ENCODE results near the gene COLEC12.

Gene COLEC12

GRCh38 chr18:422966-423365 is 77.5 kb downstream of the COLEC12 start:
- Mint-ChIP-seq H3K27me3 (peaks cover 1% of the 10 kb centered on the region), H3K4me3 (no peak overlapping the region), H3K4me1 (ENCODE audit: low read depth) (no peaks in the 10 kb centered on the region), H3K27ac (no peak overlapping the region), H3K9me3 (ENCODE audit: low read depth) (no peaks in the 10 kb centered on the region), H3K36me3 (no peaks in the 10 kb centered on the region)

- Mint-ChIP-seq H3K4me1 (ENCODE audit: low read depth) (no peaks in the 10 kb centered on the region), H3K27me3 (peaks cover 1% of the 10 kb centered on the region), H3K9me3 (ENCODE audit: low read depth) (no peaks in the 10 kb centered on the region), H3K36me3 (no peaks in the 10 kb centered on the region), H3K4me3 (no peak overlapping the region), H3K27ac (no peak overlapping the region)
Observed at GRCh38 chr18:421247-422155, 79.0 kb downstream of the COLEC12 start.

DNA sequence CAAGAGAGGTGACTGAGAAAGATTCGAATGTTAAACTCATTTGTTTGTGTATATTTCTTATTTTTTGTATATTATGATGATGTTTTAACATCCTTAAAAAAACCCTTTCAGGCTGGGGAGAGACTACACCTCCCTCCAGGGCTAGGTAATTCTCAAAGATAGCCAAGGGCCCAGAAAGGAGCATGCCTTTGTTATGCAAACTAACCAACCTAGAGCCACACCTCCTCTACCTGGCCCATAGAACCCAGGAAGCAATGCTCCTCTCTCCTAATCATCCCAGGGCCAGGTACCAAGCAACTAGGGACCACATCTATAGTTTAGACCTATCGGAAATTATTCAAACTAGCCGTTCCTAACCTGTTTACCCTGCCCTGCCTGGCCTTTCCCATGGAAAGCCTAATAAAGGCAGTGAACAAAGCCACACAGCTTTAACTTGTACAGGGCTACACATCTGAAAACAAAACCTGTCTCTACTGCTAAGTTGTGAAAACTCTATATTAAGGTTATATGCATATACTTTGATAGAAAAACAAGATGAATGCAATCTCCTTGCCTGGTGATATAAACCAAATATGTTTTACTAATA is 79.7 kb downstream of the COLEC12 start:
- no peak overlapping the region for H3K27ac Mint-ChIP-seq
- H3K4me3 Mint-ChIP-seq = no peak overlapping the region
- H3K9me3 Mint-ChIP-seq (ENCODE audit: low read depth) = no peaks in the 10 kb centered on the region
- peaks cover 3% of the 10 kb centered on the region for H3K27me3 Mint-ChIP-seq
- H3K4me1 Mint-ChIP-seq (ENCODE audit: low read depth) = peaks cover 2% of the 10 kb centered on the region
- H3K36me3 Mint-ChIP-seq = no peaks in the 10 kb centered on the region

- Mint-ChIP-seq H3K27me3 (peaks cover 3% of the 10 kb centered on the region), H3K36me3 (no peaks in the 10 kb centered on the region), H3K9me3 (ENCODE audit: low read depth) (no peaks in the 10 kb centered on the region), H3K4me3 (no peak overlapping the region), H3K27ac (no peak overlapping the region), H3K4me1 (ENCODE audit: low read depth) (peaks cover 2% of the 10 kb centered on the region)
Observed at GRCh38 chr18:419541-420175, 80.8 kb downstream of the COLEC12 start.

GRCh38 chr18:417495-417894 is 83.0 kb downstream of the COLEC12 start:
- H3K4me1 Mint-ChIP-seq (ENCODE audit: low read depth) = peaks cover 2% of the 10 kb centered on the region
- no peaks in the 10 kb centered on the region for H3K9me3 Mint-ChIP-seq (ENCODE audit: low read depth)
- H3K36me3 Mint-ChIP-seq = no peaks in the 10 kb centered on the region
- H3K27me3 Mint-ChIP-seq = peaks cover 3% of the 10 kb centered on the region
- H3K4me3 Mint-ChIP-seq = no peak overlapping the region
- H3K27ac Mint-ChIP-seq = no peak overlapping the region

DNA sequence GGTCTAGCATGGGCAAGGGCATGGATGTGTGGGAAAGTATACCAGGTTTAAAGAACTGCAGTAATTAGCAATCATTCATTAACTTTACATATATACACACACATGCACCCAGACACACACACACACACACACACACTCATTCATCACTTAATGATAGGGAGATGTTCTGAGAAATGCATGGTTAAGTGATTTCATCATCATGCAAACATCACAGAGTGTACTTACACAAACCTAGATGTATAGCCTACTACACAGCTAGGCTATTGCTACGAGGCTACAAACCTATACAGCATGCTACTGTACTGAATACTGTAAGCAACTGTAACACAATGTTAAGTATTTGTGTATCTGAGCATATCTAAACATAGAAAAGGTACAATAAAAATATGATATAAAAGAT is 83.6 kb downstream of the COLEC12 start:
- Mint-ChIP-seq H3K27me3 (peaks cover 3% of the 10 kb centered on the region), H3K27ac (no peak overlapping the region), H3K9me3 (ENCODE audit: low read depth) (no peaks in the 10 kb centered on the region), H3K4me1 (ENCODE audit: low read depth) (peaks cover 2% of the 10 kb centered on the region), H3K36me3 (no peaks in the 10 kb centered on the region), H3K4me3 (no peak overlapping the region)

GRCh38 chr18:415617-416612 is 84.6 kb downstream of the COLEC12 start:
- Mint-ChIP-seq H3K27ac (no peak overlapping the region), H3K36me3 (no peaks in the 10 kb centered on the region), H3K9me3 (ENCODE audit: low read depth) (no peaks in the 10 kb centered on the region), H3K4me1 (ENCODE audit: low read depth) (peaks cover 2% of the 10 kb centered on the region), H3K4me3 (no peak overlapping the region), H3K27me3 (peaks cover 6% of the 10 kb centered on the region)

DNA sequence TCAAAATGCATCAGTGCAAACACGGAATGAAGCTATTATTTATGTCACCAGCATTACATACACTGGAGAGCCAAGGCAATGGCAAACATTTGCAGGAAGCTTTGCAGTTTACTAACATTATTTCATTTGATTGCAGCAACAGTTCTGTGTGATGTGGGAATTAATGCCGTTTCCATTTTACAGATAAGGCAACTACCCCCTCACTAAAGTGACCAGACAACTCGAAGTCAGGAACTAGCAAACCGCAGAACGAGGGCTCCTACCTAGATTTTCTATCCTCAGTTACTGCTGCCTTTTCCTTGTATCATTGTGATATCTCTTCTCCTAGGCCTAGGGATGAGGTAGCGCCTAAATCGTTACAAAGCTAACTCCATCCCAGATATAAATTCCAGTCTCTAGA is 85.5 kb downstream of the COLEC12 start:
- Mint-ChIP-seq H3K4me3 (no peak overlapping the region), H3K9me3 (ENCODE audit: low read depth) (no peaks in the 10 kb centered on the region), H3K36me3 (no peaks in the 10 kb centered on the region), H3K4me1 (ENCODE audit: low read depth) (peaks cover 2% of the 10 kb centered on the region), H3K27me3 (peaks cover 7% of the 10 kb centered on the region), H3K27ac (no peak overlapping the region)

GRCh38 chr18:413233-413632 is 87.3 kb downstream of the COLEC12 start:
- peaks cover 2% of the 10 kb centered on the region for H3K4me1 Mint-ChIP-seq (ENCODE audit: low read depth)
- no peaks in the 10 kb centered on the region for H3K36me3 Mint-ChIP-seq
- no peaks in the 10 kb centered on the region for H3K9me3 Mint-ChIP-seq (ENCODE audit: low read depth)
- H3K27me3 Mint-ChIP-seq = peaks cover 8% of the 10 kb centered on the region
- H3K4me3 Mint-ChIP-seq = no peak overlapping the region
- no peak overlapping the region for H3K27ac Mint-ChIP-seq

- no peak overlapping the region for H3K4me3 Mint-ChIP-seq
- peaks cover 9% of the 10 kb centered on the region for H3K27me3 Mint-ChIP-seq
- H3K27ac Mint-ChIP-seq = no peak overlapping the region
- H3K4me1 Mint-ChIP-seq (ENCODE audit: low read depth) = no peaks in the 10 kb centered on the region
- peaks cover 2% of the 10 kb centered on the region for H3K36me3 Mint-ChIP-seq
- peaks cover 6% of the 10 kb centered on the region for H3K9me3 Mint-ChIP-seq (ENCODE audit: low read depth)
Observed at GRCh38 chr18:410047-410455, 90.5 kb downstream of the COLEC12 start.

DNA sequence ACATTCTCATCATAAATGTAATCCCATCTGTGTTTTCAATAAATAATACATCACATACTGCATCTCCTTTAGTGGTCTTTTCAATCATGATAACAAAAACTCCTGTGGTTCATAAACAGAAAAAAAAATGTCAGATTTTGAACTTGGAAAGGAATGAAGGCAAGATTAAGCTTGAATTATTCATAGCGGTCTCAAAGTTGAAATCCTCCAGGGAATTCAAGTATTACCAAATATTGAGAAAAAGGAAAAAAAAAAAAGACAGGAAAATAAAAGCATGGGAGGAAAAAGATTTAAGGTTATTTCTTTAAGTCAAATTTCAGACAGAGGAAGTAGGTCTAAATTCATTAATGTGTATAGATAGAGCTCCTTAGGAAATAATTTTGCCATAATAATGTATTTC is 92.1 kb downstream of the COLEC12 start:
- Mint-ChIP-seq H3K27me3 (peaks cover 9% of the 10 kb centered on the region), H3K9me3 (ENCODE audit: low read depth) (peaks cover 8% of the 10 kb centered on the region), H3K4me1 (ENCODE audit: low read depth) (no peaks in the 10 kb centered on the region), H3K4me3 (no peak overlapping the region), H3K27ac (no peak overlapping the region), H3K36me3 (peaks cover 2% of the 10 kb centered on the region)

GRCh38 chr18:407626-408224 is 92.8 kb downstream of the COLEC12 start:
- Mint-ChIP-seq H3K27ac (no peak overlapping the region), H3K27me3 (peaks cover 10% of the 10 kb centered on the region), H3K36me3 (peaks cover 2% of the 10 kb centered on the region), H3K9me3 (ENCODE audit: low read depth) (peaks cover 8% of the 10 kb centered on the region), H3K4me3 (no peak overlapping the region), H3K4me1 (ENCODE audit: low read depth) (no peaks in the 10 kb centered on the region)

DNA sequence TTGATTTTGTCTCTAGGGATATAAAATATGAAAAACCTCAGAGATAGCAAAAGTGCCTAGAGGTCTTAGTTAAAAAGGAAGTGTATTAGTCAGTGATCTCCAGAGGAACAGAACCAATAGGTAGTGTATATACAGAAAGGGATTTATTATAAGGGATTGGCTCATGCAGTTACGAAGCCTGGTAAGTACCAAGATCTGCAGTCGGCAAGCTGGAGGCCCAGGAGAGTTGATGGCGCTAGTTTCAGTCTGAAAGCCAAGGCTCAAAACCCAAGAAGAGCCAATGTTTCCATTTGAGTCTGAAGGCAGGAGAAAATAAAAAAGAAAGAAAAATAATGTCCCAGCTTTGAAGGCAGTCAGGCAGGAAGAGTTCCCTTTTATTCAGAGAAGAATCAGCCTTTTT is 93.3 kb downstream of the COLEC12 start:
- peaks cover 8% of the 10 kb centered on the region for H3K9me3 Mint-ChIP-seq (ENCODE audit: low read depth)
- H3K4me1 Mint-ChIP-seq (ENCODE audit: low read depth) = no peaks in the 10 kb centered on the region
- H3K27ac Mint-ChIP-seq = no peak overlapping the region
- H3K36me3 Mint-ChIP-seq = peaks cover 2% of the 10 kb centered on the region
- H3K4me3 Mint-ChIP-seq = no peak overlapping the region
- peaks cover 10% of the 10 kb centered on the region for H3K27me3 Mint-ChIP-seq

GRCh38 chr18:406677-407076 is 93.8 kb downstream of the COLEC12 start:
- H3K9me3 Mint-ChIP-seq (ENCODE audit: low read depth) = peaks cover 8% of the 10 kb centered on the region
- no peak overlapping the region for H3K27ac Mint-ChIP-seq
- peaks cover 2% of the 10 kb centered on the region for H3K36me3 Mint-ChIP-seq
- H3K4me1 Mint-ChIP-seq (ENCODE audit: low read depth) = no peaks in the 10 kb centered on the region
- H3K4me3 Mint-ChIP-seq = no peak overlapping the region
- H3K27me3 Mint-ChIP-seq = peaks cover 10% of the 10 kb centered on the region
